Measurements from ENCODE around the gene RGS5. TPM values are rescaled to one million over a fixed set of nuclear protein-coding genes. Genes with fewer than 3 reads are reported as not detected.

Gene RGS5
- total and polyA plus RNA-seq, 4 experiments from 2014 or later: 1.3 to 5.7 (median 2.2) TPM

DNA sequence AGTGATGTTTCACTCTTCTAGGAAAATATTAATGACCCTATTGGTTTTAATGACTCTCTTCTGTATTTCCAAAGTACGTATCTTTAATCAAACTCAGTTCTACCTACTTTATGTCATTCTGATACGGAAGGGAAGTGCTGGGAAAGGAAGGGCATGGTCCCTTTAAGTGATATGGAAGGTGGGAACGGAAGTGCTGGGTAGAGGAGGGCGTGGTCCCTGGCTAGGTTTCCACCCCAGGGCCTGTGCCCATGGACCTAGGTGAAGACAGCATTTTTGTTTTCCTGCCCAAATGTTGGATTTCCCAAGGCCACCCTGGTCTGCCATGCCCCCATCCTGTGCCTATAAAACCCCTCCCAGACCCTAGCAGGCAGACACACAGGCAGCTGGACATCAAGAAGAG, 109.5 kb downstream of the RGS5 start:
- H3K36me3 ChIP-seq (ENCODE audit: insufficient read depth, low read length): no peaks in the 10 kb centered on the region
- no peaks in the 10 kb centered on the region for H3K4me1 Mint-ChIP-seq
- H3K9me3 ChIP-seq (ENCODE audit: control insufficient read depth in 1 of 2, low read length in 2 of 2): no peaks in the 10 kb centered on the region
- ChIA-PET CTCF (ENCODE audit: partially characterized antibody) (no interaction called here), POLR2A (ENCODE audit: partially characterized antibody) (no interaction called here)
- H3K27me3 Mint-ChIP-seq: peaks cover 2 to 3% of the 10 kb centered on the region in 2 donors
- no peaks in the 10 kb centered on the region for H3K27me3 ChIP-seq (ENCODE audit: insufficient read depth, low read length)
- no peak overlapping the region for H3K27ac Mint-ChIP-seq
- H3K9me3 Mint-ChIP-seq: peaks cover 0 to 3% (median 0%) of the 10 kb centered on the region in 8 donors
- intact Hi-C loops (cut with micrococcal nuclease): no loop called here
- H3K4me1 ChIP-seq (ENCODE audit: insufficient read depth, low read length): no peaks in the 10 kb centered on the region
- no peak overlapping the region for H3K27ac ChIP-seq (ENCODE audit: low read depth, low read length)
- DNase-seq: no peak
- no peaks in the 10 kb centered on the region for H3K36me3 Mint-ChIP-seq
- H3K4me3 ChIP-seq (ENCODE audit: low read length in 2 of 2): no peak overlapping the region
- no peak overlapping the region for H3K4me3 Mint-ChIP-seq

Other genes with a start within 250 kb of the RGS5 start
- gene RGS4, start 133.6 kb downstream of the RGS5 start, total RNA-seq: not detected
- gene RGS4, start 133.6 kb downstream of the RGS5 start, polyA plus RNA-seq: not detected
- 1 to 10 TPM; 1.7 to 1.8 TPM for gene NUF2, start 119.0 kb upstream of the RGS5 start, total RNA-seq
- 1 to 10 TPM in 1 of 2 donors, under 1 TPM in 1; 0.67 to 1.1 TPM for gene NUF2, start 119.0 kb upstream of the RGS5 start, polyA plus RNA-seq